GM23248 (cell line): ENCODE results near the gene SAXO2.
"Not testable (repeated sequence)": the region's sequence is repeated elsewhere in the genome, so short reads cannot be mapped to it uniquely, and the experiment has no call there.

Source experiments
- EZH2 ChIP-seq: fragments of 200-600 bp; sonication (generic); IDR thresholded peaks from 2 replicates; pipeline ENCODE4 v1.6.1; 2018; ENCODE audit warnings: antibody characterized with exemption, mild to moderate bottlenecking; ENCODE audit not compliant: insufficient read depth, poor library complexity, severe bottlenecking
- EZH2phosphoT487 ChIP-seq: fragments of 200-600 bp; sonication (generic); IDR thresholded peaks from 2 replicates; pipeline ENCODE4 v1.6.1; 2018; ENCODE audit warnings: antibody characterized with exemption, moderate library complexity, mild to moderate bottlenecking, low read depth; ENCODE audit not compliant: insufficient read depth

GRCh38 chr15:82261566-82262421 is 824 bp upstream of the SAXO2 start:
- not testable (repeated sequence) for TF ChIP-seq EZH2, EZH2phosphoT487
